HG03469 (cell line): ENCODE data around the gene LAMTOR2.
"Not testable (repeated sequence)": the region's sequence is repeated elsewhere in the genome, so short reads cannot be mapped to it uniquely, and the experiment has no call there.

ENCODE experiments used
- ATAC-seq: cut with Tn5 transposase; IDR thresholded peaks from one replicate; pipeline ENCODE4 v1.9.1; 2021; ENCODE audit warnings: mild to moderate bottlenecking, moderate library complexity, moderate number of reproducible peaks; ENCODE audit not compliant: unreplicated experiment

LAMTOR2 gene

GRCh38 chr1:156051011-156051725, 3.4 kb upstream of the LAMTOR2 start:
- no peak for ATAC-seq

GRCh38 chr1:156052862-156053767, 1.5 kb upstream of the LAMTOR2 start:
- no peak for ATAC-seq

DNA sequence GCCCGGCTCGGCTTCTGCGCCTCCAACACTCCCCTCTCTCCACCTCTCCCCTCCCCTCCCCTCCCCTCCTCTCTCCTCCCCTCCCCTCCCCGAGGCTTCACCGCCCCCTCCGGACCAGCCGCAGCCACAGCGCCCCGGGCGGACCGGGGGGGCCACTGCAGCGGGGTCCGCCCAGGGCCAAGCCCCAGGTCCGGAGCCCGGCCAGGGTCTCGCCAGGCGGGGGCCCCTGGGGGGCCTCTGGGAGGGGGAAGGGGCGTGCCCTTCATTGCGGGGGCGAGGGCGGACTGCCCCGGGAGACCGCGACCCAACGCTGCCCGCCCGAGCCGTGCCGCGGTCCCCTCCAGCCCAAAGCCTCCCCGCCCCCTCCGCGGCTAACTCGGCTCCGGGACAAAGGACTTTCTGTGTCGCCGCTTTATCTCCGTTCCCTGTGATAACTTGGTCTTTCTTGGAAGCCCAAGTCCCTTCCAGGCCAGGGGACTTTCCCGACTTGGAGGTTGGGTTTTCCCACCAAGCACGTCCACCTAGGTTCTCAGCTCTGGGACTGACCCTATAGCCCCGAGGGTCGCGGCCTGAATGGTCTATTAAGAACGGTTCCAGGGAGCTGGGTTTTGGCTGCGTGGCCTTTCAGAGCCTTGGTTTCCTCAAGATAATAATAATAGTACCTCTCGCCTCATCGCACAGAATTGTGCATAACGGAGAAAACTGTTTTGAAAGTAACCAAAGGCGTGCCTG, 648 bp upstream of the LAMTOR2 start, which contains the start of gene UBQLN4:
UBQLN4 (minus strand) TSS at position 31 of the 732 bp plus-strand sequence. CDS start 97 bp downstream, outside the sequence.
- ATAC-seq = no peak

DNA sequence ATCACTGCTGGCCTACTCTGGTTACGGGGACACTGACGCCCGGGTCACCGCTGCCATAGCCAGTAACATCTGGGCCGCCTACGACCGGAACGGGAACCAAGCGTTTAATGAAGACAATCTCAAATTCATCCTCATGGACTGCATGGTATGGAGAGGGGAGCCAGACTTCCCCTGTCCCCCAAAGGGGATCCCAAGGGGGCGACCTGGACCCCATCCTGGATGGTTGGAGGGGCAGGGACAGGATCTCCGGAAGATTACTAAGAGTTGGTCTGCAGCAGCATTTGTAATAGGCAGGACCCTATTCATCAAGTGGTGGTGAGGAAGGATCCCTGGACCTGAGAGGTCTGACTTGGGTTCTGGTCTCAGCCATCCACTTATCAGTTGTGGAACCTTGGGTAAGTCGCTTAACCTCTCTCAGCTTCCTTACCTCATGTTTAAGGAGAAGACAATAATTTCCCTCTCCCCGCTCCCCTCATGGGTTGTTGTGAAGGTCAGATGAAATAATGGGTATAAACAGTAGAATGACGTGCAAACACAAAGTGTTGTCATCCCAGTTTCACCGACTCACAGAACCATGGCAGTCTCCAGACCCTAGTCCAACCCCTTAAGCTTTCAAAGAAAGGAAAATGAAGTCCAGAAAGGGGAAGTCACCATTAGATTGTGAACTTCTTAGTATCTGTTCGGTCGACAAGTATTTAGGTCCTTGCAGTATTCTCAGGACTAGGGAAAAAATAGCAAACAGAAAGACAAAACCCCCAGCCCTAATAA, 883 bp downstream of the LAMTOR2 start:
- no peak for ATAC-seq

- no peak for ATAC-seq
Measured at GRCh38 chr1:156056326-156056849, 1.8 kb downstream of the LAMTOR2 start.

GRCh38 chr1:156060937-156061636, 6.5 kb downstream of the LAMTOR2 start, which contains the start of gene RAB25:
TSS of gene RAB25 (plus strand) at chr1:156061160. CDS start at chr1:156061401, 241 bp downstream.
- no peak for ATAC-seq

GRCh38 chr1:156062189-156062588, 7.6 kb downstream of the LAMTOR2 start:
- no peak for ATAC-seq

DNA sequence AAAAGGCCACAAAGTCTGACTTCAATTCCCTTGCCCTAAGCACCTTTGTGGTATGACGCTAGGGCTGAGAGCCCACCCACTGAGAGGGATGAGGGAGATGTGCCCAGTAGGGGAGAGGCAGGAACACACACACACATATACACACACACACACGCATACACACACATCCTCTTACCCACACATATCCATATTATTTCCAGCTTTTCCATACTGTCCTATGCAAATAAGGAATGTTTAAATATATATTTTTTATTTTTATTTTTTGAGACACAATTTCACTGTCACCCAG, 9.4 kb downstream of the LAMTOR2 start:
- no peak for ATAC-seq

DNA sequence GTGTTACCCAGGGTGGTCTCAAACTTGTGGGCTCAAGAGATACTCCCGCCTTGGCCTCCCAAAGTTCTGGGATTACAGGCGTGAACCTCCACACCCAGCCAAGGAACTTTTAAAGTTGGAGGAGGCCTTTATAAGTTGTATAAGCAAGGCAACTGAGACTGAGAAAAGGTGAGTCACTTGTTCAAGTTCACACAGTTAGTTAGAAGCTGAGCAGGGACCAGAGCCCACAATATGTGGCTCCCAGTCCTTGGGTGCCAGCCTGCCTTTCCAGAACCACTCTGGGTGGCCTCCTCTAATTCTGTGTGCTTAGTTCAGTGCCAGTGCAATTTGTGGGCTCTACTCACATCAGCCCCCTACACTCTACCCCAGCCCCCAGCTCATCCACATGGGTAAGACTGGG, 10.0 kb downstream of the LAMTOR2 start:
- no peak for ATAC-seq

DNA sequence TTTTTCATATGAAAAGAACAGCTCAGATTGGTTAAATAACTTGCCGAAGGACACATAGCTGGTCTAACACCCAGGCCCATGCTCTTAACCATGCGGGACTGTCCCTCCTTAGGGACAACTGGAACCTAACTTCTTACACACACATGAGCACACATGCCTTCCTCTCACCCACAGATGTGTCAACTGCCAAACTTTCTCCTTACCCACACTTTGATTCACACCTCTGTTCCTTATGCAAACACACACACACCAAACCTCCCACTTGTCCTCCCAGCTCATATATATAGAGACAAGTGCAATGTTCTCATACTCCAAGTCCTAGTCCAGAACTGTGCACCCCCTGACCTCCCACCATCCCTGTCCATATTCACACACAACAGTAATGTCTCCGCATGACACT, 10.6 kb downstream of the LAMTOR2 start:
- ATAC-seq = no peak

DNA sequence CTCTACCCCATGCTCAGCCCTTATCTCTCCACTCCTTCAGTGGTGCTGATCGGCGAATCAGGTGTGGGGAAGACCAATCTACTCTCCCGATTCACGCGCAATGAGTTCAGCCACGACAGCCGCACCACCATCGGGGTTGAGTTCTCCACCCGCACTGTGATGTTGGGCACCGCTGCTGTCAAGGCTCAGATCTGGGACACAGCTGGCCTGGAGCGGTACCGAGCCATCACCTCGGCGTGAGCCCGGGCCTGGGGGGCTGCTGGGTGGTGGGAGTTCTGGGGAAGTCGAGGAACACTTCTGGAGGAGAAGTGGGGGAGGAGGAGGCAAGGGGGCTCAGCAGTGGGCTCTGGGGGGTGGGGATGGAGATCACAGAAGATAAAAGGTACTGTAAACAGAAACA, 11.3 kb downstream of the LAMTOR2 start:
- ATAC-seq = no peak

- no peak for ATAC-seq
Measured at GRCh38 chr1:156067262-156067661, 12.7 kb downstream of the LAMTOR2 start.

GRCh38 chr1:156069490-156070455, 15.2 kb downstream of the LAMTOR2 start:
- no peak for ATAC-seq

- no peak for ATAC-seq
Measured at GRCh38 chr1:156070548-156070947, 16.0 kb downstream of the LAMTOR2 start.

- ATAC-seq = not testable (repeated sequence)
Measured at GRCh38 chr1:156071332-156071816, 16.8 kb downstream of the LAMTOR2 start.

GRCh38 chr1:156072251-156072650, 17.7 kb downstream of the LAMTOR2 start:
- no peak for ATAC-seq

GRCh38 chr1:156073110-156073687, 18.6 kb downstream of the LAMTOR2 start:
- ATAC-seq = no peak

DNA sequence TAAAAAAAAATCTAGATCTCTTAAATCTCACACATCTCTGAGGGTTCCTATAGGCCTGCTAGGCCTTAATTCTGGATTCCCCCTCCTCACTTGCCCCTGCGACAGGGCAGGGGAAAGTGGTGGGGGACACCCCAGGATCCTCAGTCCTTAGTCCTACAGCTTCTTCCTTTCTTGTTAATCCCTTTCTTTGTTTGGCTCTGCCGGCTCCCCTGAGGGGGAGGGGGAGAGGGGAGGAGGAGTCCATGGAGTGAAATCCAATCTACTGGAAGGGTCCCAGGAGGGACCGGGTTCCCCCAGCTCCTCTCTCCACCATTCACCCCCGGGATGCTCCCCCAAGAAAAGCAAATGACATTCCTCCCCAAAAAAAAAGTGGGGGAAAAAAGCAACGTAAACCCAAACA, 19.2 kb downstream of the LAMTOR2 start:
- ATAC-seq = no peak
